ENCODE results near the gene CELA3A. TPM values are rescaled to one million over a fixed set of nuclear protein-coding genes. Genes with fewer than 3 reads are reported as not detected.
A peak's percentile ranks its signal among the peaks of the same experiment; 100 is the strongest.
"Not testable (repeated sequence)": the region's sequence is repeated elsewhere in the genome, so short reads cannot be mapped to it uniquely, and the experiment has no call there.

The CELA3A gene
- total and polyA plus RNA-seq, 12 donors: 0.58 to 4.6 (median 3.7) TPM; not detected in 4

- H3K4me1 ChIP-seq; H3K4me3 ChIP-seq; H3K36me3 ChIP-seq; ATAC-seq; H3K27ac ChIP-seq; H3K9me3 ChIP-seq; intact Hi-C loops (cut with DNase I); H3K27me3 ChIP-seq; DNase-seq: not testable (repeated sequence)
- WGBS, 2 donors: 89 to 93% methylated on average over 8 of the region's 8 CpGs
These were observed 6.7 kb upstream of the CELA3A start for GRCh38 chr1:21994716-21995115.

GRCh38 chr1:21996663-21996970 lies 4.8 kb upstream of the CELA3A start:
- H3K4me3 ChIP-seq; H3K36me3 ChIP-seq; ATAC-seq; intact Hi-C loops (cut with DNase I); H3K27me3 ChIP-seq; H3K4me1 ChIP-seq; DNase-seq; H3K27ac ChIP-seq; H3K9me3 ChIP-seq: not testable (repeated sequence)
- WGBS, 2 donors: 82 to 84% methylated on average over 3 of the region's 3 CpGs

DNA sequence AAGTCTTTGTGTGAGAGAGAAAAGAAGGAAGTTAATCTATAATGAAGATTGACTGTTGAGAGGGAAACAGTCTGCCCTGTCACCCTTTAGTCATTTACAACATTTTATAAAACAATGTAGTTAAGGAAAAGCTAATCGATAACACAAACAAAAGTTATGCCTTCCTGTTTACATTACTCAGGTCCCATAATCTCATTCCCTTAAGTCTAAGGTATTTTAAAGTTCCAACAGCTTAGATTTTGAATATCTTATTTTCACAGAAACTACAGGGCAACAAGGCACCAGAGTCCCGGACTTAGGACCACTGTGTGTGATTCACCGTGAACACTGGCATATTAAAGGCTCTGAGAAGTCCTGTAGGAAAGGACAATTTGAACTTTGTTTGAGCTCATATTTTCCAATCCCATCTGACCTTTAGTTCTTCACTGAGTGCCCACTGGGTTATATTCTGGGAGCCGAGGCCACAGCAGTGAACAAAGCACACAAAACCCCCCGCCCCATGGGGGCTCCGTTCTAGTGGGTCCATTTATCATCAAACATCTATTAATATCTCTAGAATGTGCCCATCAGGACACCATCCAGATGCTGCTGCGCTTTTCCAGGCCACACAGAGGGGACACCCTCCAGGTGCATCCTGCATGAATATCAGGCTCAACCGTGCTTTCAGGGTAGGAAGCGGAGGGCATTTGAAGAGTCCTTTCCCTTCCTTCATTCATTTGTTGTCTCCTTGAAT lies 3.4 kb upstream of the CELA3A start:
- ATAC-seq; H3K9me3 ChIP-seq; DNase-seq; H3K27ac ChIP-seq; H3K4me3 ChIP-seq; intact Hi-C loops (cut with DNase I); H3K4me1 ChIP-seq; H3K27me3 ChIP-seq; H3K36me3 ChIP-seq: not testable (repeated sequence)
- 63 to 68% methylated on average over 9 of the region's 9 CpGs for WGBS, 2 donors

DNA sequence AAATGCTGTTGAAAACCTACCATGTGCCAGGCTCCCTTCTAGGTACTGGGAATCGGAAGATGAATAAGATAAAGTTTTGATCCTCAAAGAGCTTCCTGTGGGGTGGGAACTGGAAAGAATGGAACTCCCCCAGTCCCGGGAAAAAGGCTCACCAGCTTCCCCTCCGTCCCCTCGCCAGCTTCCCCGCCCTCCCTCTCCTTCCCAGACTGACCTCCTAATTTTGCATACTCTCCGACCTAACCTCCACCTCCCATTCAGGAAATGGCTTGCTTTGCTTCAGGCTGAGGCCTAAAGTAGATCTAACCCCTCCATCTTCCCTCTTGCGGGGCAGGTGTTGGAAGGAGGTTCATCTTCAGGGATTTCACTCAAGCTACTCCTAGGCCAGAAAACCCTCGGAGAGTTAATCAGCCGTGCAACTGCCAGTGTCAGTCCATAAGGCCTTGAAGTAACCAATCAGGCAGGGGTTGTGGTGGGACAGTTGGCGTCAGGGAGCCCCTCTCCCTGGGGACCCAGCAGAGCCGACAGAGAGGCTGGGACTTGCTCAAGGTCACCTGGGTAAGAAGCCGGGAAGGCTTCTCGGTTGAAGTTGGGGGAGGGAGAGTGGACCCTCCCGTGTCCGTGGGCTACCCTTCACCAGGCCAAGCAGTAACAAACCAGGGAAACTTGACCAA lies 2.7 kb upstream of the CELA3A start:
- H3K4me1 ChIP-seq; ATAC-seq; H3K36me3 ChIP-seq; H3K27me3 ChIP-seq; H3K9me3 ChIP-seq; H3K4me3 ChIP-seq; intact Hi-C loops (cut with DNase I); DNase-seq; H3K27ac ChIP-seq: not testable (repeated sequence)
- 70 to 71% methylated on average over 13 to 14 of the region's 15 CpGs for WGBS, 2 donors

GRCh38 chr1:21999645-22000044 lies 1.8 kb upstream of the CELA3A start:
- H3K27me3 ChIP-seq; H3K9me3 ChIP-seq; DNase-seq; H3K4me1 ChIP-seq; H3K36me3 ChIP-seq; H3K27ac ChIP-seq; H3K4me3 ChIP-seq; intact Hi-C loops (cut with DNase I): not testable (repeated sequence)
- ATAC-seq: peak in 6 of 8 donors; percentile 23 to 61 (median 55)
- 23 to 37% methylated on average over 6 to 7 of the region's 7 CpGs for WGBS, 2 donors

GRCh38 chr1:22002461-22002860 lies 1.0 kb downstream of the CELA3A start:
- DNase-seq: not testable (repeated sequence)

GRCh38 chr1:22002875-22003274 lies 1.4 kb downstream of the CELA3A start:
- 89 to 92% methylated on average over 8 of the region's 8 CpGs for WGBS, 2 donors
- H3K27me3 ChIP-seq; DNase-seq; H3K4me3 ChIP-seq; intact Hi-C loops (cut with DNase I); H3K4me1 ChIP-seq; H3K36me3 ChIP-seq; H3K27ac ChIP-seq; H3K9me3 ChIP-seq; ATAC-seq: not testable (repeated sequence)

More at GRCh38 chr1:22002461-22002860, 1.0 kb downstream of the CELA3A start:
- H3K4me3 ChIP-seq; intact Hi-C loops (cut with DNase I); H3K4me1 ChIP-seq; H3K9me3 ChIP-seq; H3K27ac ChIP-seq; H3K36me3 ChIP-seq; ATAC-seq; H3K27me3 ChIP-seq: not testable (repeated sequence)
- 74 to 79% methylated on average over 5 of the region's 5 CpGs for WGBS, 2 donors

DNA sequence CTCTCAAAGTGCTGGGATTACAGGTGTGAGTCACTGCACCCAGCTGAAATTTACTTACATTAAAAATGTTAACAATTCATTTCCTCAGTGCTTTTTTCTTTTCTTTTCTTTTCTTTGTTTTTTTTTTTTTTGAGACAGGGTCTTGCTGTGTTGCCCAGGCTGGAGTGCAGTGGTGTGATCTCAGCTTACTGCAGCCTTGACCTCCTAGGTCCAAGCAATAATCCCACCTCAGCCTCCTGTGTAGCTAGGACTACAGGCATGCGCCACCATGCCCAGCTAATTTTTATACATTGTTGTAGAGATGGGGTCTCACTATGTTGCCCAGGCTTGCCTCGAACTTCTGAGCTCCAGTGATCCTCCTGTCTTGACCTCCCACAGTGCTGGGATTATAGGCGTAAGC lies 2.5 kb downstream of the CELA3A start:
- H3K9me3 ChIP-seq; DNase-seq; intact Hi-C loops (cut with DNase I); ATAC-seq; H3K27ac ChIP-seq; H3K27me3 ChIP-seq; H3K4me1 ChIP-seq; H3K4me3 ChIP-seq; H3K36me3 ChIP-seq: not testable (repeated sequence)
- WGBS, 2 donors: 98 to 99% methylated on average over 3 of the region's 3 CpGs

Measured in heart right ventricle (tissue), 16 donors.